IPS-11a (cell line): ENCODE results near the gene SORCS2.

Source experiments
- H3K4me3 ChIP-seq: one replicate; pipeline ENCODE4 v1.5.1; 2013; ENCODE audit warnings: low read depth, low read length, control low read depth

Gene SORCS2

GRCh38 chr4:7638489-7638888 lies 446.2 kb downstream of the SORCS2 start:
- H3K4me3 ChIP-seq, result no peak overlapping the region

GRCh38 chr4:7638984-7639789 lies 446.8 kb downstream of the SORCS2 start:
- no peak overlapping the region for H3K4me3 ChIP-seq

GRCh38 chr4:7640136-7640535 lies 447.8 kb downstream of the SORCS2 start:
- no peak overlapping the region for H3K4me3 ChIP-seq

- H3K4me3 ChIP-seq, result no peak overlapping the region
These were observed 449.4 kb downstream of the SORCS2 start for GRCh38 chr4:7641712-7642111.

- no peak overlapping the region for H3K4me3 ChIP-seq
These were observed 450.6 kb downstream of the SORCS2 start for GRCh38 chr4:7642741-7643458.

- H3K4me3 ChIP-seq, result no peak overlapping the region
These were observed 452.8 kb downstream of the SORCS2 start for GRCh38 chr4:7645158-7645557.

GRCh38 chr4:7645956-7646355 lies 453.6 kb downstream of the SORCS2 start:
- H3K4me3 ChIP-seq, result no peak overlapping the region

GRCh38 chr4:7646384-7647061 lies 454.2 kb downstream of the SORCS2 start:
- H3K4me3 ChIP-seq, result no peak overlapping the region

- no peak overlapping the region for H3K4me3 ChIP-seq
These were observed 454.8 kb downstream of the SORCS2 start for GRCh38 chr4:7647186-7647585.

GRCh38 chr4:7647600-7648543 lies 455.5 kb downstream of the SORCS2 start:
- H3K4me3 ChIP-seq, result no peak overlapping the region

- no peak overlapping the region for H3K4me3 ChIP-seq
These were observed 456.4 kb downstream of the SORCS2 start for GRCh38 chr4:7648544-7649395.

GRCh38 chr4:7649411-7649740 lies 457.0 kb downstream of the SORCS2 start:
- H3K4me3 ChIP-seq, result no peak overlapping the region

GRCh38 chr4:7649741-7650531 lies 457.6 kb downstream of the SORCS2 start:
- no peak overlapping the region for H3K4me3 ChIP-seq

GRCh38 chr4:7650606-7651385 lies 458.5 kb downstream of the SORCS2 start:
- H3K4me3 ChIP-seq, result no peak overlapping the region

- H3K4me3 ChIP-seq, result no peak overlapping the region
These were observed 459.2 kb downstream of the SORCS2 start for GRCh38 chr4:7651461-7651921.

GRCh38 chr4:7652006-7652405 lies 459.7 kb downstream of the SORCS2 start:
- H3K4me3 ChIP-seq, result no peak overlapping the region

GRCh38 chr4:7652451-7652881 lies 460.1 kb downstream of the SORCS2 start:
- H3K4me3 ChIP-seq, result no peak overlapping the region

- H3K4me3 ChIP-seq, result no peak overlapping the region
These were observed 460.6 kb downstream of the SORCS2 start for GRCh38 chr4:7652906-7653305.
